Vagina (tissue), 2 donors: ENCODE measurements around the gene DGKE. TPM values are rescaled to one million over a fixed set of nuclear protein-coding genes. Genes with fewer than 3 reads are reported as not detected.

Experiments used
- DNase-seq, 2 donors: peaks; one replicate each; pipeline ENCODE4 v3.0.0-alpha.2; 2017; ENCODE audit errors: extremely low spot score in 2 of 2
- H3K27ac ChIP-seq: fragments of 200-600 bp; sonication (generic); one replicate; pipeline ENCODE4 v1.5.1; 2019
- H3K27me3 ChIP-seq: fragments of 200-600 bp; sonication (generic); one replicate; pipeline ENCODE4 v1.5.1; 2019
- H3K36me3 ChIP-seq, 2 donors: fragments of 200-600 bp; sonication (generic); one replicate each; pipeline ENCODE4 v1.5.1; 2017 to 2019
- H3K4me1 ChIP-seq: fragments of 200-600 bp; sonication (generic); one replicate; pipeline ENCODE4 v1.5.1; 2019
- H3K4me3 ChIP-seq, 2 donors: fragments of 200-600 bp; sonication (generic); 1 replicate in 1 of 2; 2 replicates in 1 of 2; pipeline ENCODE4 v1.5.1; 2016 to 2019
- H3K9me3 ChIP-seq: fragments of 200-600 bp; sonication (generic); one replicate; pipeline ENCODE4 v1.5.1; 2019
- POLR2A ChIP-seq, 2 donors: fragments of 450-650 bp; IDR thresholded peaks; one replicate each; pipeline ENCODE4 v1.6.1; 2017; ENCODE audit warnings: antibody characterized with exemption in 2 of 2, mild to moderate bottlenecking in 2 of 2, moderate library complexity in 2 of 2
- POLR2AphosphoS5 ChIP-seq, 2 donors: sonication (generic); formaldehyde crosslinking; IDR thresholded peaks; one replicate each; pipeline ENCODE4 v1.9.0; 2017; ENCODE audit warnings: antibody characterized with exemption in 2 of 2, mild to moderate bottlenecking in 2 of 2, low read depth in 1 of 2; ENCODE audit not compliant: insufficient read depth in 1 of 2
- intact Hi-C: fragments of 100-400 bp; cut with DNase I; formaldehyde crosslinking; loops from one replicate; pipeline ENCODE4 v1.15.1; 2023
- total RNA-seq: library from RNA; depleted of rRNA; stranded (reverse); fragments of >200 nt; gene quantifications from one replicate; pipeline ENCODE4 v1.2.3, GENCODE V29; 2016
- TF ChIP-seq, protein P1 (sequence below), 3 experiments: fragments of 450-650 bp in 2 of 3; fragments of 200-600 bp in 1 of 3; sonication (generic) in 1 of 3; IDR thresholded peaks; one replicate each; pipeline ENCODE4 v1.5.1; 2017 to 2019; ENCODE audit warnings: antibody characterized with exemption in 3 of 3, mild to moderate bottlenecking in 2 of 3, moderate library complexity in 2 of 3

Gene DGKE
- total RNA-seq, 1 donor from 2014 or later = 13.0 TPM

DNA sequence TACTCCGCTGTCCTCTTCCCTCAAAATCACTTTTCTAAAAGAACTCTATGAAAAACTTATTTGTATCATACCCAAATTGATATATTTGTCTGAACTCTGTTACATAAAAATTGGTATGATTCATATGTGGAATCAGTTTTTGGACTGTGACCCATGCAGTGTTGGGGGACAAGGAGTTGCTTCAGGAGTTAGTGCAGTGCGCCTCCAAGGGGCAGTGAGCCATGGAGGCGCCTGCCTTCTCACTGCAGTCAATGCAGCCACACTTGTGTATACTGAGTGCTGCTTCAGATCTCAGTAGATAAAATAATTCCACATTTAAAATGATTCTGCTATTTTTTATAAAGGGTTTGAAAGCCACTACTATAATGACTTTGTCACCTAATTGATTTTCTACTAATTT lies 32.5 kb downstream of the DGKE start:
- Histone ChIP-seq H3K27me3 (no peaks in the 10 kb centered on the region), H3K4me3 (no peak overlapping the region), H3K27ac (no peak overlapping the region), H3K36me3 (peaks cover 0 to 21% of the 10 kb centered on the region in 2 donors), H3K9me3 (no peaks in the 10 kb centered on the region), H3K4me1 (no peaks in the 10 kb centered on the region)
- TF ChIP-seq POLR2A (IDR thresholded peaks at IDR 0.05) (no peak), POLR2AphosphoS5 (IDR thresholded peaks at IDR 0.05; ENCODE audit: insufficient read depth in 1 of 2, low read depth in 1 of 2) (no peak)
- TF ChIP-seq, protein P1, sequence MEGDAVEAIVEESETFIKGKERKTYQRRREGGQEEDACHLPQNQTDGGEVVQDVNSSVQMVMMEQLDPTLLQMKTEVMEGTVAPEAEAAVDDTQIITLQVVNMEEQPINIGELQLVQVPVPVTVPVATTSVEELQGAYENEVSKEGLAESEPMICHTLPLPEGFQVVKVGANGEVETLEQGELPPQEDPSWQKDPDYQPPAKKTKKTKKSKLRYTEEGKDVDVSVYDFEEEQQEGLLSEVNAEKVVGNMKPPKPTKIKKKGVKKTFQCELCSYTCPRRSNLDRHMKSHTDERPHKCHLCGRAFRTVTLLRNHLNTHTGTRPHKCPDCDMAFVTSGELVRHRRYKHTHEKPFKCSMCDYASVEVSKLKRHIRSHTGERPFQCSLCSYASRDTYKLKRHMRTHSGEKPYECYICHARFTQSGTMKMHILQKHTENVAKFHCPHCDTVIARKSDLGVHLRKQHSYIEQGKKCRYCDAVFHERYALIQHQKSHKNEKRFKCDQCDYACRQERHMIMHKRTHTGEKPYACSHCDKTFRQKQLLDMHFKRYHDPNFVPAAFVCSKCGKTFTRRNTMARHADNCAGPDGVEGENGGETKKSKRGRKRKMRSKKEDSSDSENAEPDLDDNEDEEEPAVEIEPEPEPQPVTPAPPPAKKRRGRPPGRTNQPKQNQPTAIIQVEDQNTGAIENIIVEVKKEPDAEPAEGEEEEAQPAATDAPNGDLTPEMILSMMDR (IDR thresholded peaks at IDR 0.05) = no peak
- DNase-seq = no peak
- intact Hi-C loops = no loop called here

DNA sequence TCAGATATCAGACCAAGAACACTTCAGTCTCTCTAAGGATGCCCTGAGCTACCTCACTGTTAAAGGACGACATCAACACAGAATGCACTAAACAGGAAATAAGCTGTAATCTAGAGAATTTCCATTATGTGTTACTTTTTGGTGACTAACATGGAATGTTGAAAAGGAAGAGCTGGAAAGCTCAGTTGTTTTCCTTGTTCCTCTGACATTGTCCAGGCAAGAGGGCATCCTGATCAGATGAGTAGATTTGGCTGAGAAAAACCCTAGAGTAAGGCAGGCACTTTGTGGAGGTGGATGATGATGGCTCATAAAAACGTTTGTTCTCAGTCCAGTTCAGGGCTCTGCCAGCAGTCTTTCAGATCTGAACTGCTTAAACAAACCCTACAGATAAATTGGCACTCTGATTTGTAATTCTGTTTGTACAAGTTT lies 34.0 kb downstream of the DGKE start:
- no peaks in the 10 kb centered on the region for H3K27me3 ChIP-seq
- H3K9me3 ChIP-seq = no peaks in the 10 kb centered on the region
- DNase-seq = no peak
- TF ChIP-seq POLR2A (IDR thresholded peaks at IDR 0.05) (no peak), POLR2AphosphoS5 (IDR thresholded peaks at IDR 0.05; ENCODE audit: insufficient read depth in 1 of 2, low read depth in 1 of 2) (peak in 1 of 2 donors; percentile 37)
- TF ChIP-seq, protein P1 (IDR thresholded peaks at IDR 0.05) = no peak
- no peak overlapping the region for H3K4me3 ChIP-seq
- H3K4me1 ChIP-seq = no peaks in the 10 kb centered on the region
- intact Hi-C loops = no loop called here
- H3K27ac ChIP-seq = peak overlapping the region; percentile 10
- H3K36me3 ChIP-seq = peaks cover 0 to 7% of the 10 kb centered on the region in 2 donors

DNA sequence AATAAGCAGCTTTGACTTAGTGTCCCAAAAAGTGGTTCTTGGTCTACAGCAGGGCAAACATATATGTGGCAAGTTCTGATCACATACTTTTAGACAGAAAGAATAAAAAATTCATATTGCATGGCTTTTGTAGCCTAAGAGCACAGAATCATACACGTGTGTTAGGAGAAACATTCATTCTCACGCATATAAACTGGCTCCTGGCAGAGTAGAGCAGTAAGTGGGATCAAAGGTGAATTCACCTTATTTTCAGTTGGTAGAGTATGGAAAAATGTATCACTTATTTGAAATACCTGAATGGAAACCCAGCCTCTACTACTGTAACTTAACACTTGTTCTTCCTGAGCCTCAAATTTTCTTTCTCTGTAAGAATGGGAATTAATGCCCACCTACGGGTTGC lies 34.8 kb downstream of the DGKE start:
- intact Hi-C loops = no loop called here
- Histone ChIP-seq H3K4me3 (no peak overlapping the region), H3K27me3 (no peaks in the 10 kb centered on the region), H3K4me1 (no peaks in the 10 kb centered on the region), H3K36me3 (no peaks in the 10 kb centered on the region), H3K27ac (peak overlapping the region; percentile 10), H3K9me3 (no peaks in the 10 kb centered on the region)
- TF ChIP-seq POLR2AphosphoS5 (IDR thresholded peaks at IDR 0.05; ENCODE audit: insufficient read depth in 1 of 2, low read depth in 1 of 2) (no peak), POLR2A (IDR thresholded peaks at IDR 0.05) (no peak)
- TF ChIP-seq, protein P1 (IDR thresholded peaks at IDR 0.05) = no peak
- no peak for DNase-seq

DNA sequence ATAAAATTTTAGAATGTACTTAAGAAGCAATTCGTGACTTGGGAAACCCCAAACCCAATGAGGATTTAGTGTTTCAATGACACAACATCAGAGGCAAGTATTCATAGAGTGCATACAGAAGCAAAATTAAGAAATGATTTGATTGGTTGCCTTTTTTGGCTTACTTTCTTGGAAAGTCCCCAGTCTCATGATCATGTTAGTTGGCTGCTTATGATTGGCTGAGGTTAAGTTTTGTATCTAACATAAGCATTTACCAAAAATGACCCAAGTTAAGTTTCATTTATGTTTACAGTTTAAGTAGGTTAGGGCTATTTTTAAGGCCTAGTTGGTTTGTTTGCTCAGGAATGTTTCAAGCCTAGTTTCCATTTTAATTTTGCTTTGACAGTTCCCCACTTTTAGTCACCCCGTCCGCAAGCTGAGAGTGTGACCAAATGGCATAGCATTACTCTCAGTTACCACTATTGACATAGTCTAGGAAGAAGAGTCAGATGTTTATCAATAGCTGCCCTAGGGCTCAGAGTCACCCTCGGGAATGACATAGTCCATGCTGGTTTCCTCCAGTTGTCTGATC lies 36.2 kb downstream of the DGKE start:
- Histone ChIP-seq H3K9me3 (no peaks in the 10 kb centered on the region), H3K36me3 (no peaks in the 10 kb centered on the region), H3K27me3 (no peaks in the 10 kb centered on the region), H3K4me1 (no peaks in the 10 kb centered on the region), H3K27ac (no peak overlapping the region), H3K4me3 (no peak overlapping the region)
- TF ChIP-seq POLR2AphosphoS5 (IDR thresholded peaks at IDR 0.05; ENCODE audit: insufficient read depth in 1 of 2, low read depth in 1 of 2) (no peak), POLR2A (IDR thresholded peaks at IDR 0.05) (no peak)
- TF ChIP-seq, protein P1 (IDR thresholded peaks at IDR 0.05) = no peak
- intact Hi-C loops = no loop called here
- no peak for DNase-seq

DNA sequence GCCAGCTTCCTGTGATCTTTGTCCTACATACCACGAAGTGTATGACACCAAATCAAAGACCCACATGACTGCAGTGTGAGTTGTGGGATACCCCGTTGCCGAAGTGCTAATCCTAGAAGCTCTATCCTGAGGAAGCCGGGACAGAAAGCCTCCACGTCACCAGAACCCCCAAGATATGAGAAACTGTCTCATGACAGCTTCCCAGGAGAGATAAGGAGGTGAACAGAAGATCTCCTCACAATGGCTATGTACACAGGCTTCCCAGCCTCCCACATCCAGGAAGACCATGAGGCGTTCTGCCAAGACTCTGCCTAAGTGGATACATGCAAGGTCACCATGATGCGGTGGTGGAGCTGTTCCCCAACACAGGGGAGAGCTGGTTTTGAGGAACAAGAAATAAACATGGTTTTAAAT lies 42.8 kb downstream of the DGKE start:
- TF ChIP-seq POLR2AphosphoS5 (IDR thresholded peaks at IDR 0.05; ENCODE audit: insufficient read depth in 1 of 2, low read depth in 1 of 2) (no peak), POLR2A (IDR thresholded peaks at IDR 0.05) (no peak)
- TF ChIP-seq, protein P1 (IDR thresholded peaks at IDR 0.05) = no peak

More for the DNA sequence above, 42.8 kb downstream of the DGKE start:
- H3K27me3 ChIP-seq = no peaks in the 10 kb centered on the region
- H3K27ac ChIP-seq = no peak overlapping the region
- H3K36me3 ChIP-seq = no peaks in the 10 kb centered on the region
- DNase-seq = no peak
- H3K4me1 ChIP-seq = no peaks in the 10 kb centered on the region
- H3K9me3 ChIP-seq = no peaks in the 10 kb centered on the region
- no peak overlapping the region for H3K4me3 ChIP-seq
- intact Hi-C loops = no loop called here
